Endothelial cell of umbilical vein (primary cell): Measurements from ENCODE around the gene MISFA. TPM values are rescaled to one million over a fixed set of nuclear protein-coding genes. Genes with fewer than 3 reads are reported as not detected.
A peak's percentile ranks its signal among the peaks of the same experiment; 100 is the strongest.

Experiments
- BruUV-seq: library from RNA; stranded (reverse); fragments of 400-500 nt; replicated peaks from 2 replicates; lab custom pipeline; 2021; lab: Mats Ljungman, UMichigan
- CTCF ChIA-PET: fragments of 300-600, 350-600 bp; sonication (Branson Sonifier 250); formaldehyde crosslinking; loops from one replicate; lab custom pipeline; 2021; ENCODE audit warnings: antibody characterized with exemption, inconsistent platforms; lab: Charles Lee
- POLR2A ChIA-PET: fragments of 300-600, 350-600 bp; sonication (Branson Sonifier 250); formaldehyde crosslinking; loops from one replicate; lab custom pipeline; 2021; ENCODE audit warnings: antibody characterized with exemption, inconsistent platforms; lab: Charles Lee
- DNase-seq: peaks from one replicate; pipeline ENCODE4 v3.0.0-alpha.2; 2011; ENCODE audit warnings: low read depth, low spot score
- FAIRE-seq: peaks from 2 replicates; lab custom pipeline; 2011; peaks lifted over from hg19 to GRCh38; lab: Jason Lieb, UNC
- H2AFZ ChIP-seq: 2 replicates; pipeline ENCODE4 v1.6.0; 2012; ENCODE audit warnings: low read depth, low read length, control low read depth, inconsistent platforms
- H3K27ac ChIP-seq: 2 replicates; pipeline ENCODE4 v1.5.1; 2011; ENCODE audit warnings: low read depth, mild to moderate bottlenecking, control low read depth, low read length, moderate library complexity; ENCODE audit not compliant: insufficient read depth
- H3K27me3 ChIP-seq, 2 experiments: 2 replicates each; pipeline versions ENCODE4 v1.6.0 to v1.6.1; 2011; ENCODE audit warnings: low read length in 2 of 2, mixed read lengths in 1 of 2; ENCODE audit not compliant: control insufficient read depth in 2 of 2, insufficient read depth in 2 of 2
- H3K36me3 ChIP-seq, 2 experiments: 2 replicates in 1 of 2; 3 replicates in 1 of 2; pipeline ENCODE4 v1.5.1; 2011; ENCODE audit warnings: low read length in 2 of 2, mild to moderate bottlenecking in 1 of 2, moderate library complexity in 1 of 2; ENCODE audit not compliant: control insufficient read depth in 2 of 2, insufficient read depth in 2 of 2; ENCODE audit errors: extremely low read depth in 1 of 2
- H3K4me1 ChIP-seq: 3 replicates; pipeline ENCODE4 v1.5.1; 2011; ENCODE audit warnings: mild to moderate bottlenecking, low read length; ENCODE audit not compliant: control insufficient read depth, insufficient read depth; ENCODE audit errors: extremely low read depth
- H3K4me2 ChIP-seq: 2 replicates; pipeline ENCODE4 v1.6.1; 2011; ENCODE audit warnings: low read length, control low read depth, mixed read lengths; ENCODE audit not compliant: insufficient read depth
- H3K4me3 ChIP-seq, 3 experiments: fragments of 200-600 bp in 1 of 3; sonication (generic), shearing (Covaris generic) in 1 of 3; replicated peaks in 1 of 3; 2 replicates each; pipeline ENCODE4 v1.5.1; 2011 to 2016; ENCODE audit warnings: control low read depth in 3 of 3, low read length in 3 of 3, mild to moderate bottlenecking in 2 of 3, inconsistent platforms in 1 of 3, low read depth in 1 of 3, moderate library complexity in 1 of 3; ENCODE audit not compliant: insufficient read depth in 1 of 3
- H3K79me2 ChIP-seq: 2 replicates; pipeline ENCODE4 v1.6.0; 2012; ENCODE audit warnings: low read length, inconsistent platforms; ENCODE audit not compliant: control insufficient read depth, insufficient read depth
- H3K9ac ChIP-seq: replicated peaks from 2 replicates; pipeline ENCODE3; 2011; ENCODE audit warnings: low read length, control low read depth; ENCODE audit not compliant: insufficient read depth; ENCODE audit errors: extremely low read depth
- H3K9me1 ChIP-seq: replicated peaks from 3 replicates; pipeline ENCODE4 v1.6.0; 2011; ENCODE audit warnings: mild to moderate bottlenecking, low read length; ENCODE audit not compliant: control insufficient read depth, insufficient read depth; ENCODE audit errors: extremely low read depth
- H3K9me3 ChIP-seq: replicated peaks from 2 replicates; pipeline ENCODE4 v1.5.1; 2012; ENCODE audit warnings: low read length, inconsistent platforms; ENCODE audit not compliant: control insufficient read depth, insufficient read depth
- H4K20me1 ChIP-seq: replicated peaks from 2 replicates; pipeline ENCODE3; 2011; ENCODE audit warnings: mild to moderate bottlenecking, low read length; ENCODE audit not compliant: control insufficient read depth, insufficient read depth; ENCODE audit errors: extremely low read depth
- CTCF ChIP-seq, 2 donors: IDR thresholded peaks; 1 replicate in 1 of 2; 2 replicates in 1 of 2; pipeline ENCODE4 v1.5.1; 2011; ENCODE audit warnings: low read length in 2 of 2, mild to moderate bottlenecking in 2 of 2, moderate library complexity in 2 of 2, control low read depth in 1 of 2, inconsistent platforms in 1 of 2, low read depth in 1 of 2; ENCODE audit not compliant: insufficient read depth in 1 of 2; ENCODE audit errors: extremely low read depth in 1 of 2
- EZH2 ChIP-seq: IDR thresholded peaks from 2 replicates; pipeline ENCODE4 v1.6.1; 2012; ENCODE audit warnings: borderline replicate concordance, low read depth, mild to moderate bottlenecking, moderate library complexity, low read length, inconsistent platforms; ENCODE audit not compliant: severe bottlenecking
- FOS ChIP-seq: IDR thresholded peaks from 2 replicates; pipeline ENCODE4 v1.6.1; 2011; ENCODE audit warnings: mild to moderate bottlenecking, low read length, moderate library complexity, borderline replicate concordance; ENCODE audit not compliant: insufficient read depth
- GATA2 ChIP-seq: IDR thresholded peaks from 2 replicates; pipeline ENCODE4 v1.7.0; 2011; ENCODE audit warnings: low read depth, mild to moderate bottlenecking, moderate library complexity, mixed read lengths, low read length; ENCODE audit not compliant: insufficient read length, insufficient read depth
- JUN ChIP-seq: IDR thresholded peaks from 2 replicates; pipeline ENCODE4 v1.6.1; 2011; ENCODE audit warnings: borderline replicate concordance, low read depth; ENCODE audit not compliant: insufficient read length, insufficient read depth
- MAX ChIP-seq: IDR thresholded peaks from 2 replicates; pipeline ENCODE4 v1.6.1; 2011; ENCODE audit not compliant: insufficient read depth, insufficient read length
- MYC ChIP-seq: IDR thresholded peaks from one replicate; pipeline ENCODE4 v1.6.1; 2011; ENCODE audit warnings: mild to moderate bottlenecking, low read depth, low read length
- POLR2A ChIP-seq: IDR thresholded peaks from 2 replicates; pipeline ENCODE4 v1.6.1; 2012; ENCODE audit warnings: low read depth, mild to moderate bottlenecking, control low read depth, low read length
- POLR2AphosphoS5 ChIP-seq: IDR thresholded peaks from 2 replicates; pipeline ENCODE4 v1.6.1; 2012; ENCODE audit warnings: low read depth, mild to moderate bottlenecking, control low read depth, low read length, moderate library complexity; ENCODE audit not compliant: insufficient read depth
- dilution Hi-C: fragments of 300-500 bp; cut with MboI; formaldehyde crosslinking; loops from one replicate; pipeline ENCODE4 v1.15.0; 2019; ENCODE audit warnings: low sequenced_read_pairs; ENCODE audit not compliant: extremely low pct_ligation_motif_present
- intact Hi-C: fragments of 100-400 bp; cut with micrococcal nuclease; formaldehyde crosslinking; loops from one replicate; pipeline ENCODE4 v1.10.0; 2022
- polyA plus RNA-seq, 4 experiments: library from polyadenylated mRNA; depleted of rRNA in 3 of 4; stranded (reverse) in 3 of 4; unstranded in 1 of 4; fragments of >200 nt; gene quantifications; 2 replicates each; pipeline versions ENCODE4 v1.2.1 to v1.2.3, GENCODE V29; 2011 to 2012; ENCODE audit warnings: missing spikeins in 1 of 4
- total RNA-seq: library from RNA; stranded (reverse); gene quantifications from 2 replicates; pipeline ENCODE4 v1.2.3, GENCODE V29; 2021

MISFA gene
- total and polyA plus RNA-seq, 2 donors (not counting 3 experiments of a cell fraction or from before 2014, with no cell fraction given), result 1.4 to 3.6 TPM

- Histone ChIP-seq H2AFZ (no peak overlapping the region), H3K79me2 (peaks cover 5% of the 10 kb centered on the region), H3K4me2 (no peak overlapping the region), H3K4me1 (no peaks in the 10 kb centered on the region), H4K20me1 (no peaks in the 10 kb centered on the region), H3K27ac (no peak overlapping the region), H3K27me3 (no peaks in the 10 kb centered on the region), H3K9me1 (no peaks in the 10 kb centered on the region), H3K4me3 (no peak overlapping the region), H3K9ac (no peak overlapping the region), H3K36me3 (no peaks in the 10 kb centered on the region), H3K9me3 (no peaks in the 10 kb centered on the region)
- no TSS peak for BruUV-seq
- DNase-seq (no peak), FAIRE-seq (peak; percentile 64)
- POLR2A ChIA-PET, result no interaction called here
- dilution Hi-C loops (no loop called here), intact Hi-C loops (no loop called here)
- TF ChIP-seq CTCF (IDR thresholded peaks at IDR 0.05; ENCODE audit: extremely low read depth in 1 of 2, insufficient read depth in 1 of 2, low read depth in 1 of 2, low read length in 2 of 2) (no peak), EZH2 (no peak), JUN (no peak), GATA2 (no peak), MAX (no peak), POLR2AphosphoS5 (no peak), FOS (no peak), POLR2A (no peak), MYC (no peak)
- CTCF ChIA-PET, result interaction anchor here (0.6 kb wide), 1 partner anchor 1815 kb away, joined by 3 read pairs; no protein-coding TSS in a partner anchor
Observed at GRCh38 chr11:18581825-18582224, 17.8 kb upstream of the MISFA start.
